Calu3 (cell line): ENCODE measurements around the gene PCYT1A. TPM values are rescaled to one million over a fixed set of nuclear protein-coding genes. Genes with fewer than 3 reads are reported as not detected.

Experiments used
- Bru-seq: library from RNA; stranded (reverse); fragments of 400-500 nt; gene quantifications from one replicate; lab custom pipeline; 2021; lab: Mats Ljungman, UMichigan
- BruChase-seq, 2 experiments: library from RNA; stranded (reverse); fragments of 400-500 nt; gene quantifications; one replicate each; lab custom pipeline; 2021; lab: Mats Ljungman, UMichigan
- BruUV-seq: library from RNA; stranded (reverse); fragments of 400-500 nt; replicated peaks from 2 replicates; lab custom pipeline; 2021; lab: Mats Ljungman, UMichigan
- CTCF ChIA-PET: fragments of 300-600 bp; sonication (Branson Sonifier 250); formaldehyde crosslinking; loops from one replicate; lab custom pipeline; 2022; ENCODE audit warnings: antibody characterized with exemption; lab: Charles Lee
- DNase-seq: peaks from one replicate; pipeline ENCODE4 v3.0.0; 2022
- H3K27ac Mint-ChIP-seq: one replicate; pipeline ENCODE4 v1.8.0; 2022; ENCODE audit warnings: mixed read lengths; ENCODE audit not compliant: unreplicated experiment
- H3K27me3 Mint-ChIP-seq: one replicate; pipeline ENCODE4 v1.8.0; 2022; ENCODE audit warnings: mixed read lengths; ENCODE audit not compliant: unreplicated experiment
- H3K36me3 Mint-ChIP-seq: one replicate; pipeline ENCODE4 v1.8.0; 2022; ENCODE audit warnings: mild to moderate bottlenecking, moderate library complexity, mixed read lengths; ENCODE audit not compliant: insufficient read depth, unreplicated experiment
- H3K4me1 Mint-ChIP-seq: one replicate; pipeline ENCODE4 v1.8.0; 2022; ENCODE audit warnings: mild to moderate bottlenecking, low read depth, mixed read lengths; ENCODE audit not compliant: unreplicated experiment
- H3K4me3 Mint-ChIP-seq: one replicate; pipeline ENCODE4 v1.8.0; 2022; ENCODE audit warnings: mild to moderate bottlenecking, low read depth, moderate library complexity, mixed read lengths; ENCODE audit not compliant: unreplicated experiment
- H3K9me3 Mint-ChIP-seq: one replicate; pipeline ENCODE4 v1.8.0; 2022; ENCODE audit warnings: low read depth, mixed read lengths; ENCODE audit not compliant: unreplicated experiment
- CTCF ChIP-seq: fragments of 200-600 bp; IDR thresholded peaks from one replicate; pipeline ENCODE4 v1.8.0; 2022; ENCODE audit warnings: antibody characterized with exemption; ENCODE audit not compliant: unreplicated experiment
- intact Hi-C: fragments of 100-400 bp; cut with micrococcal nuclease; formaldehyde crosslinking; loops from one replicate; pipeline ENCODE4 v1.10.0; 2022; ENCODE audit not compliant: unreplicated experiment
- long read RNA-seq: library from polyadenylated mRNA; stranded (forward); transcript quantifications from one replicate; pipeline ENCODE4 v2.0.0, GENCODE V29; 2022
- total RNA-seq: library from RNA; stranded (reverse); gene quantifications from 2 replicates; pipeline ENCODE4 v1.2.3, GENCODE V29; 2022

PCYT1A gene
- total RNA-seq (47.0 and 50.0 TPM in 2 replicates), Bru-seq, nascent RNA (percentile 71 among the genes with signal in this experiment), BruChase-seq, experiment 1, labeled RNA remaining after a 6-hour chase (percentile 93 among the genes with signal in this experiment), BruChase-seq, experiment 2, labeled RNA remaining after a 2-hour chase (percentile 90 among the genes with signal in this experiment)
- long read RNA-seq, full-length matches to known transcripts = 7 of 21 reads
- long read RNA-seq, partial matches to known transcripts = 10 of 21 reads
- long read RNA-seq, other reads (novel, unspliced or antisense) = 4 of 21 reads

GRCh38 chr3:196287440-196288140, at the start of gene PCYT1A:
TSS of gene PCYT1A (minus strand) at chr3:196287726. CDS start at chr3:196270531, 17,195 bp downstream.
- Mint-ChIP-seq H3K36me3 (peaks cover 22% of the 10 kb centered on the region), H3K27me3 (no peaks in the 10 kb centered on the region), H3K4me3 (peak within 1 kb of the TSS; percentile 97), H3K4me1 (peaks cover 13% of the 10 kb centered on the region), H3K9me3 (no peaks in the 10 kb centered on the region), H3K27ac (peak within 1 kb of the TSS; percentile 97)
- DNase-seq = peak; percentile 86
- intact Hi-C loops = no loop called here
- no peak for TF ChIP-seq CTCF
- CTCF ChIA-PET = no interaction called here
- no TSS peak for BruUV-seq

- no TSS peak for BruUV-seq
- Mint-ChIP-seq H3K36me3 (no peaks in the 10 kb centered on the region), H3K27me3 (no peaks in the 10 kb centered on the region), H3K9me3 (no peaks in the 10 kb centered on the region), H3K4me3 (no peak overlapping the region), H3K4me1 (peaks cover 17% of the 10 kb centered on the region), H3K27ac (no peak overlapping the region)
- DNase-seq = no peak
- CTCF ChIA-PET = interaction anchor here (0.6 to 0.7 kb wide), 2 partner anchors 16 to 942 kb away, joined by 3 read pairs; no protein-coding TSS in a partner anchor
- no peak for TF ChIP-seq CTCF
- intact Hi-C loops = no loop called here
These were observed 49.0 kb upstream of the PCYT1A start for GRCh38 chr3:196336319-196337145.

GRCh38 chr3:196335503-196335948, 48.0 kb upstream of the PCYT1A start:
- Mint-ChIP-seq H3K9me3 (no peaks in the 10 kb centered on the region), H3K4me1 (peaks cover 17% of the 10 kb centered on the region), H3K27me3 (no peaks in the 10 kb centered on the region), H3K36me3 (no peaks in the 10 kb centered on the region), H3K4me3 (no peak overlapping the region), H3K27ac (no peak overlapping the region)
- no peak for TF ChIP-seq CTCF
- intact Hi-C loops = no loop called here
- DNase-seq = no peak
- CTCF ChIA-PET = no interaction called here
- no TSS peak for BruUV-seq

- no peak for TF ChIP-seq CTCF
- no peak for DNase-seq
- CTCF ChIA-PET = interaction anchor here (0.6 kb wide), 1 partner anchor 920 kb away, joined by 4 read pairs; no protein-coding TSS in a partner anchor
- H3K9me3 Mint-ChIP-seq = no peaks in the 10 kb centered on the region
- peaks cover 17% of the 10 kb centered on the region for H3K4me1 Mint-ChIP-seq
- intact Hi-C loops = no loop called here
- H3K27me3 Mint-ChIP-seq = no peaks in the 10 kb centered on the region
- BruUV-seq = no TSS peak
- H3K4me3 Mint-ChIP-seq = no peak overlapping the region
- H3K27ac Mint-ChIP-seq = no peak overlapping the region
- H3K36me3 Mint-ChIP-seq = no peaks in the 10 kb centered on the region
These were observed 47.5 kb upstream of the PCYT1A start for GRCh38 chr3:196334982-196335381.
